HPDE6-E6E7 (cell line): ENCODE results near the gene CCZ1.
"Not testable (repeated sequence)": the region's sequence is repeated elsewhere in the genome, so short reads cannot be mapped to it uniquely, and the experiment has no call there.

Experiments
- DNase-seq: peaks from one replicate; pipeline ENCODE4 v3.0.0; 2011; ENCODE audit warnings: missing footprints; ENCODE audit errors: extremely low spot score

The CCZ1 gene

DNA sequence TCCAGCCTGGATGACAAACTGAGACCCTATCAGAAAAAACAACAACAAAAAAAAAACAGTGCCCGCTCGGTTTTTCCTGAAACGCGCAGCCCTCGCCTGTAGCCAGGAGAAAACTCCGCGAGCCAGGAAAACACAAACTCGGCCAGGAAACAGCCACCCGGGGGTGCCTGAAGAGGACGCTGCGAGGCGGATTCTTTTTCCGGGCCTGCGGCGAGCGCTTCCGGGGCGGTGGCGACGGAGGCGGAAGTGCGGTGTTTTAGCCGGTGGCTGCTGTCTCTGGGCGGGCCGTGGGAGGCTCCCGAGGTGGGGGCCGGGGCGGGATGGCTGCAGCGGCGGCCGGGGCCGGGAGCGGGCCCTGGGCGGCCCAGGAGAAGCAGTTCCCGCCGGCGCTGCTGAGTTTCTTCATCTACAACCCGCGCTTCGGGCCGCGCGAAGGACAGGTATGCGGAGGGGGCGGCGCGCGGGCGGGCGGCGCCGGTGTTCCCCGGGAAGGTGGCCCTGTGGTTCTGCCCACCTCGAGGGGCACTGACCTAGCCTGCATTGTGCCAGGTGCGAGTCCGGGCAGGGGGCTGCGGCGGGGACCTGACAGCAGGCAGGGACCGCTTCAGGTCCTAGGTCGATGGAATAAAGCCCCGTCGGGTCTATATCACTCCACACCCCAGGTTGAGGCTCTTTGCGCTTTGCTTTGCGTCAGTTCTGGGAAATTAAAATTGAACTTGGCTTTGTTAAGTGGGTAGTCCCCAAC lies at the start of gene CCZ1:
Gene CCZ1 (plus strand): TSS at position 254 of the 745 bp plus-strand sequence. CDS start 67 bp downstream, at position 321.
- DNase-seq: not testable (repeated sequence)

DNA sequence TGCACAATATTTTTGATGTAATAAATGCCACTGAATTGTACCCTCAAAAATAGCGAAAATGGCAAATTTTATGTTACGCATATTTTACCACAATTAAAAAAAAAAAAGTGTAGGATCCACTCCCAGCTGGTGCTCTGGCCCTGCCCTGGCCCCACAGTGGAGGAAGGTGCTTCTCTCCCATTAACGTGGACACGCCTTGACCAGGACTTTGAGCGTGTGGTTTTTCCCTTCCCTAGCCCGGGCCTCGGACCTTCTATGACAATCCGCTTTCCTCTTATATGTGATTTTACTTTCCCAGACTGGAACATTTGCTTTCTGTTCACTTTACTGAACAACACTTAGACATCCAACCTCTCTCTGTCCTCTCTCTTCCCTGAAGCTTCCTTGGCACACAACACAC lies 47.6 kb upstream of the CCZ1 start:
- DNase-seq: no peak

GRCh38 chr7:5854738-5855137 lies 43.8 kb upstream of the CCZ1 start:
- no peak for DNase-seq

DNA sequence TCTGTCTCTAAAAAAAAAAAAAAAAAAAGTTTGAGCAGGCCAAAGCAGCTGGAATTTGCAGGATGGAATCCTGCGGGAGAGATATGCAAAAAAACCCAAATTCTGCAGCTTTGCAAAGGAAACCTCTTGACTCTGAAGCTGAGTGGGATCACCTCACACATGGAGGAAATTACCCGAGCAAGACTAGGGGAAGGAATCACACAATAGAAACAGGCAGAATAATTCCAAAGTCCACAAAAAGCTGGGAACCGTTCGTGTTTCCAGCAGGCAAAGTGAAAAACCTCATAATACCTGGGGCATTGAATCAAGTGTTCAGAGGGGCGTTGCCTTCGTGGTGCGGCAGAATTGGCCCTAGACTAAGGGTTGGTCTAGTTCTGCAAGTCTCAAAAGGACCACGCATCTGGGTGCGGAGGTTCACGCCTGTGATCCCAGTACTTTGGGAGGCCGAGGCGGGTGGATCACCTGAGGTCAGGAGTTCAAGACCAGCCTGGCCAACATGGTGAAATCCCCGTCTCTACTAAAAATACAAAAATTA lies 41.4 kb upstream of the CCZ1 start:
- DNase-seq: not testable (repeated sequence)

DNA sequence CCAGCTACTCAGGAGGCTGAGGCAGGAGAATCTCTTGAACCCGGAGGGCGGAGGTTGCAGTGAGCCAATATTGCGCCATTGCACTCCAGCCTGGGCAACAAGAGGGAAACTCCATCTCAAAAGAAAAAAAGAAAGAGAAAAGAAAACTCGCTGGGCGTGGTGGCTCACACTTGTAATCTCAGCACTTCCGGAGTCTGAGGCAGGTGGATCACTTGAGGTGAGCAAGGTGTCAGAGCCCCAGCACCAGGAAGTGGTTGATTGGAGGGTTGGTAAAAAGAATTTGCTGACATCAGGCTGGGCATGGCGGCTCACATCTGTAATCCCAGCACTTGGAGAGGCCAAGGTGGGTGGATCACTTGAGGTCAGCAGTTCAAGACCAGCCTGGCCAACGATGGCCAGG lies 40.0 kb upstream of the CCZ1 start:
- DNase-seq: not testable (repeated sequence)

DNA sequence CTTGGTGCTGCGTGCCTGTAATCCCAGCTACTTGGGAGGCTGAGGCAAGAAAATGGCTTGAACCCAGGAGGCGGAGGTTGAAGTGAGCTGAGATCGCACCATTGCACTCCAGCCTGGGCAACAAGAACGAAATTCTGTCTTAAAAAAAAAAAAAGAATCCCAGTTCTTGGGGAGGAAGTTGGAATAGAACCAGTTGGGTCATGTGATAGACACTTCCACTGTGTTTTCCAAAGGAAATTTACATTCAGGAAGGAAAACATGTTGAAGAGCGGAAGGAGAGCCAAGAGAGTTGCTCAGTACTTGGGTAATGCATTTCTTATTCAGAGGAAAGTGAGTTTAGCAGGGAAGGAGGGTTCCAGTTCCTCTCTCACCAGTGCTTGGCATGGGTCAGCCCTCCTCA lies 37.3 kb upstream of the CCZ1 start:
- DNase-seq: not testable (repeated sequence)

DNA sequence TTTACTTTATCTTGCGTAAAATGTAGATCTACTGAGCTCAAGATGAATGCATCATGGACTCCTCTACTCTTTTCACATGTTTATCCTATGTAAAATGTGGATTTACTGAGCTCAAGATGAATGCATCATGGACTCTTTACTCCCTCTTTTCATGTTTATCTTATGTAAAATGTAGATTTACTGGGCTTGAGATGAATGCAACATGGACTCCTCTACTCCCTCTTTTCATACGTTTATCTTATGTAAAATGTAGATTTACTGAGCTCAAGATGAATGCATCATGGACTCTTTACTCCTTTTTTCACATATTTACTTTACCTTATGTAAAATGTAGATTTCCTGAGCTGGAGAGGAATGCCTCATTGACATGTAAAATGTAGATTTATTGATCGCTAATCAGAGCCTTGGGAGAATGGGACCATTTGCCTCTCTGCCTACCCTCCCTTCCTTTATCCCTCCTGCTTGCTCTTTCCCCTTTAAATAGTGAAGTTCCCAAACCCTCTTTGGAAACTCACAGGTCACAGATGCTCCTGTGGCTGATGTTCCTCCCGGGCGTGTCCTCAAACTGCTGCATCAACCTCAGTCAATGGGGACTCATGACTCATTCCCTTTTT lies 35.7 kb upstream of the CCZ1 start:
- not testable (repeated sequence) for DNase-seq

DNA sequence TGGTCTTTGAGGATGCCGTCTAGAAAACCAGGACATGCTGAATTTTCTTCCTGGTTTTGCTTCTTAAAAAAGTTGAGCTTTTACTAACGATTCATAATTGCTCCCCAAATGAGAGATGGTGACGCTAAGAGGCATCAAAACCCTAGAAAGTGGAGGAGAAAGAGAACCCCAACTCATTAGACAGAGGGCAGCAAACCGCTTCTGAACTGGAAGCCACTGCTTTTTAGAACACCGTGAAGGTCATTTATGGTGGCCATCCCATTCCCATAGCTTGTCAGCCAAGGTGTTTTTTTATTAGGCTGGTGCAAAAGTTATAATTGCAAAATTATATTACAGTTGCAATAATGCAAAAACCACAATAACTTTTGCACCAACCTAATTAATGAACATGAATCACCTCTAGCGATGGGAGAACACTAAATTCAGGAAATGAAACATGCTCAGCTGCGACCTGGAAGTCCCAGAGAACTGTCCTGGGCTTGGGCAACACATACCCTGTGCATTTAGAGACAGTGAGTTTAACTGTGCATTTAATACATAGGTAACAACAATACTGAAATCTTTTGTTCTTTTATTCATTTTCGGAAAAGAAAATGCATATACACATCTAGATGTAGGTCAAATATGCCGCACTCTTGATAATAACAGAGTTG lies 33.1 kb upstream of the CCZ1 start:
- not testable (repeated sequence) for DNase-seq

- DNase-seq: no peak
Observed at GRCh38 chr7:5867060-5867459, 31.5 kb upstream of the CCZ1 start.

GRCh38 chr7:5868928-5869341 lies 29.6 kb upstream of the CCZ1 start:
- not testable (repeated sequence) for DNase-seq

GRCh38 chr7:5869691-5870090 lies 28.8 kb upstream of the CCZ1 start:
- DNase-seq: no peak

GRCh38 chr7:5870311-5870710 lies 28.2 kb upstream of the CCZ1 start:
- DNase-seq: no peak

GRCh38 chr7:5872326-5872725 lies 26.2 kb upstream of the CCZ1 start:
- no peak for DNase-seq

GRCh38 chr7:5879591-5879990 lies 18.9 kb upstream of the CCZ1 start:
- DNase-seq: not testable (repeated sequence)

- DNase-seq: not testable (repeated sequence)
Observed at GRCh38 chr7:5880106-5880505, 18.4 kb upstream of the CCZ1 start.

DNA sequence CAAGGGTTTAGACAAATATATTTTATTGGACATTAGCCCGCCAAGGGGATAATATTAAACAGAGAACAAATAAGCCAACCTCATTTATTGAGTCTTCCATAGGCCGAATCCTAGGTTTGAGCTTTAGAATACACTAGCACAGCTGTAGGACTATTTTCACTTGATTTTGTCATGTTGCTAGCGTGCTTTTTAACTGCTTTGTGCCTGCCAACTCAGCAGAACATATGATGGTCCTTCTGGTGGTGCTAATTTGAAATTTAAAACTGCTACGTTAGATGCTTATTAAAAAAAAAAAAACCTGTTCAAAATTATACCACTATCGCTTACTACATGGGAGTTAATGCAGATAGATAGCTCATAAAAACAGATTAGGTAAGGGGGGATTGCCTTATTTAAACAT lies 14.1 kb upstream of the CCZ1 start:
- DNase-seq: not testable (repeated sequence)

DNA sequence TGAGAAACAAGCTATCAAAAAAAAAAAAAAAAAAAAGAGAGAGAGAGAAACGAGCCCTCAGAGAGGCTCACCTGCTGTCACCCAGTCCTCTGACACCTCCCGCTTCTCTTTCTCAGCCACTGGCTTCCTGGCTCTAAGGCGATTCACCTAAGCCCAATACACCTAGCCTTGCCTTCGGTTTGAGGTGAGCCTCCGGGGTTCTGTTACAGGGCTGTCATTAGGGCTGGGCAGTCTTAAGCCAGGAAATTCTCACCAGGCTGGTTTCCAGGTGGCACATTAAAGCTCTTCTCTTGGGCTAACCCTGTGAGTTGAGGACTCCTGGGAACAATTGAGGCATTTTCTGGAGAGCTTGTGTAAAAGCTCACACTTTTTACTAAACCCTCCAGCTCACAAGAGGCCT lies 10.5 kb upstream of the CCZ1 start:
- DNase-seq: not testable (repeated sequence)

DNA sequence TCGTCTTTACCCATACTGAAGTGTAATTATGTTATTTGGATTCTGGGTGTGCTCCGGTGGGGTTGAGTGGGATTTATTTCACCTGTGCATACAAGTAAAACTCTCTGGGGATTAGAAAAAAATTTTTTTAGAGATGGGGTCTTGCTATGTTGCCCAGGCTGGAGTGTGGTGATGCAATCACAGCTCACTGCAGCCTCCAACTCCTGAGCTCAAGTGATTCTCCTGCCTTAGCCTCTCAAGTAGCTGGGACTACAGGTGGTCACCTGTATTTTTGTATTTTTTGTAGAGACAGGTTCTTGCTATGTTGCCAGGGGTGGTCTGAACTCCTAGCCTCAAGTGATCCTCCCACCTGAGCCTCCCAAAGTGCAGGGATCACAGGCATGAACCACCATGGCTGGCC lies 8.3 kb upstream of the CCZ1 start:
- DNase-seq: not testable (repeated sequence)

- no peak for DNase-seq
Observed at GRCh38 chr7:5892498-5892897, 6.0 kb upstream of the CCZ1 start.

GRCh38 chr7:5897369-5897919 lies 1.1 kb upstream of the CCZ1 start:
- DNase-seq: not testable (repeated sequence)

DNA sequence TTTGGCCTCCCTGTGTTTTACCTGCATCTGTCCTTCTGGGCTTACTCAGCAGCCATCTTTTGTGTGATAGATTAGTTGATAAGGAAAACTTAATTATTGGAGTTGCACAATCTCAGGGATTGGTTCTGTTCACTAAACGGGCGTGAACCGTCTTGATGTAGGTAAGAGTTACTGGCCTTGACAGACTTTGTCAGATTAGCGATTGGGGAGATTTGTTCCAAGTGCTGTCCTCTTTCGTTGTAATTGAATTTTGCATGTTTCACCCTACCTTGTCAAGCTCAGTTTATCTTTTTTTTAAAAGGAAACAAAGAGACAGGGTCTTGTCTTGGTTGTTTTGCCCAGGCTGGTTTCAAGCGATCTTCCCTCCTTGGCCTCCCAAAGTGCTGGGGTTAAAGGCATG lies 4.5 kb downstream of the CCZ1 start:
- DNase-seq: not testable (repeated sequence)

- DNase-seq: not testable (repeated sequence)
Observed at GRCh38 chr7:5904726-5905125, 6.2 kb downstream of the CCZ1 start.
